Astrocyte (in vitro differentiated cells and primary cell): ENCODE data around the gene NUP210. TPM values are rescaled to one million over a fixed set of nuclear protein-coding genes. Genes with fewer than 3 reads are reported as not detected.
A peak's percentile ranks its signal among the peaks of the same experiment; 100 is the strongest.

Source experiments
- DNase-seq: peaks from one replicate; pipeline ENCODE4 v3.0.0-alpha.2; 2010; ENCODE audit warnings: low read depth
- FAIRE-seq: peaks from 2 replicates; lab custom pipeline; 2011; peaks lifted over from hg19 to GRCh38; lab: Jason Lieb, UNC
- H2AFZ ChIP-seq: 2 replicates; pipeline ENCODE4 v1.6.0; 2012; ENCODE audit warnings: low read depth, low read length, inconsistent platforms
- H3K27ac ChIP-seq: 2 replicates; pipeline ENCODE4 v1.5.1; 2011; ENCODE audit warnings: low read depth, low read length, inconsistent platforms
- H3K27me3 ChIP-seq: 2 replicates; pipeline ENCODE4 v1.6.0; 2011; ENCODE audit warnings: low read length, inconsistent platforms; ENCODE audit not compliant: insufficient read depth
- H3K36me3 ChIP-seq: 2 replicates; pipeline ENCODE4 v1.5.1; 2011; ENCODE audit warnings: low read length, inconsistent platforms; ENCODE audit not compliant: insufficient read depth
- H3K4me1 ChIP-seq: 2 replicates; pipeline ENCODE4 v1.5.1; 2011; ENCODE audit warnings: low read length, inconsistent platforms; ENCODE audit not compliant: insufficient read depth
- H3K4me2 ChIP-seq: 2 replicates; pipeline ENCODE4 v1.6.0; 2012; ENCODE audit warnings: low read length, inconsistent platforms
- H3K4me3 ChIP-seq: 2 replicates; pipeline ENCODE4 v1.5.1; 2011; ENCODE audit warnings: low read depth, mild to moderate bottlenecking, low read length, inconsistent platforms; ENCODE audit not compliant: insufficient read depth
- H3K79me2 ChIP-seq: 2 replicates; pipeline ENCODE4 v1.6.0; 2012; ENCODE audit warnings: mild to moderate bottlenecking, low read length, inconsistent platforms; ENCODE audit not compliant: insufficient read depth
- H3K9ac ChIP-seq: 2 replicates; pipeline ENCODE4 v1.6.0; 2012; ENCODE audit warnings: mild to moderate bottlenecking, low read length, inconsistent platforms
- H3K9me3 ChIP-seq: 2 replicates; pipeline ENCODE4 v1.5.1; 2012; ENCODE audit warnings: low read depth, mild to moderate bottlenecking, low read length, inconsistent platforms; ENCODE audit not compliant: insufficient read depth
- H4K20me1 ChIP-seq: 2 replicates; pipeline ENCODE4 v1.6.0; 2012; ENCODE audit warnings: low read length, inconsistent platforms; ENCODE audit not compliant: insufficient read depth
- H3K27ac Mint-ChIP-seq: one replicate; pipeline ENCODE4 v1.8.0; 2021; ENCODE audit warnings: mild to moderate bottlenecking, mixed read lengths; ENCODE audit not compliant: unreplicated experiment
- H3K27me3 Mint-ChIP-seq: one replicate; pipeline ENCODE4 v1.8.0; 2021; ENCODE audit warnings: low read depth, mixed read lengths; ENCODE audit not compliant: unreplicated experiment
- H3K36me3 Mint-ChIP-seq: one replicate; pipeline ENCODE4 v1.8.0; 2021; ENCODE audit warnings: low read depth, mixed read lengths; ENCODE audit not compliant: unreplicated experiment
- H3K4me1 Mint-ChIP-seq: one replicate; pipeline ENCODE4 v1.8.0; 2021; ENCODE audit warnings: low read depth, mixed read lengths; ENCODE audit not compliant: unreplicated experiment
- H3K4me3 Mint-ChIP-seq: one replicate; pipeline ENCODE4 v1.8.0; 2021; ENCODE audit warnings: mild to moderate bottlenecking, moderate library complexity, mixed read lengths; ENCODE audit not compliant: unreplicated experiment
- H3K9me3 Mint-ChIP-seq: one replicate; pipeline ENCODE4 v1.8.0; 2021; ENCODE audit warnings: mild to moderate bottlenecking, mixed read lengths; ENCODE audit not compliant: unreplicated experiment
- EZH2 ChIP-seq: IDR thresholded peaks from 2 replicates; pipeline ENCODE4 v1.6.1; 2012; ENCODE audit warnings: mild to moderate bottlenecking, low read length, inconsistent platforms; ENCODE audit not compliant: insufficient read depth
- total RNA-seq: library from RNA; stranded (reverse); gene quantifications from 2 replicates; pipeline ENCODE4 v1.2.1, GENCODE V29; 2021
- TF ChIP-seq, protein P1 (sequence below): IDR thresholded peaks from 2 replicates; pipeline ENCODE4 v1.5.1; 2011; ENCODE audit warnings: low read depth, mild to moderate bottlenecking, inconsistent platforms, low read length, moderate library complexity; ENCODE audit not compliant: insufficient read depth

The NUP210 gene
- total RNA-seq, 1 donor from 2014 or later, result 1.2 TPM

DNA sequence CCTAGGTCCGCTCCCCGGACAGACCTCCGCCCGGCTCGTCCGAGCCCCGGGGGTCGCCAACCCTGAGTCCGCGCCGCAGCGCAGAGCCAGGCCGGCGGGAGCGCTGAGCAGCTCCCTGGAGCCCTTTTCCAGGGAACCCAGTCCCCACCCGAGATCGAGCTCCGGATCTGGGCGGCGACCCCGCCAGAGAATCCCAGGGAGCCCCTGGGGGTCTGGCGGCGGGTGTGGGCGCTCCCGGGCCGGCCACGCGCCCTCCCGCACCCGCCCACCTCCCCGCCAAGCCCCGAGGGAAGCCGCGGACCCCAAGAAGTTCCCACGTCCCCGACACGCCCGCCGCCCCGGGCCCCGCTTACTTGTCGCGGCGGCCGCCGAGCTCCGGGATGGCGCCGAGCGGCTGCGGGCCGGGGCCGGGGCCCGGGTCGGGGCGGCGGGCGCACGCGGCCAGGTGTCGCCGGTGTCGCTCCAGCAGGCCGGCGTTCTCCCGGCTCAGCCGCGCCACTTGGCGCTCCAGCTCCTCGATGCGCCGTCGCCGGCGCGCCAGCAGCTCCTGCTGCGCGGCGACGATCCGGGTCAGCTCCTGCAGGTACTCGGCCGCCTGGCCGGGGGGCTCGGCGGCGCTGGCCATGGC lies 137.7 kb downstream of the NUP210 start:
- Histone ChIP-seq H3K9ac (no peak overlapping the region), H3K9me3 (peaks cover 11% of the 10 kb centered on the region), H3K27me3 (peaks cover 24% of the 10 kb centered on the region), H3K4me1 (peaks cover 16% of the 10 kb centered on the region), H3K27ac (no peak overlapping the region), H3K36me3 (no peaks in the 10 kb centered on the region), H3K4me3 (no peak overlapping the region), H2AFZ (peak overlapping the region; percentile 60), H4K20me1 (no peaks in the 10 kb centered on the region), H3K4me2 (peak overlapping the region; percentile 74), H3K79me2 (no peaks in the 10 kb centered on the region)
- Mint-ChIP-seq H3K27me3 (peaks cover 4% of the 10 kb centered on the region), H3K9me3 (peaks cover 15% of the 10 kb centered on the region), H3K4me3 (peak overlapping the region; percentile 90), H3K27ac (no peak overlapping the region), H3K36me3 (peaks cover 2% of the 10 kb centered on the region), H3K4me1 (peaks cover 20% of the 10 kb centered on the region)
- peak; percentile 66 for TF ChIP-seq EZH2
- TF ChIP-seq, protein P1, sequence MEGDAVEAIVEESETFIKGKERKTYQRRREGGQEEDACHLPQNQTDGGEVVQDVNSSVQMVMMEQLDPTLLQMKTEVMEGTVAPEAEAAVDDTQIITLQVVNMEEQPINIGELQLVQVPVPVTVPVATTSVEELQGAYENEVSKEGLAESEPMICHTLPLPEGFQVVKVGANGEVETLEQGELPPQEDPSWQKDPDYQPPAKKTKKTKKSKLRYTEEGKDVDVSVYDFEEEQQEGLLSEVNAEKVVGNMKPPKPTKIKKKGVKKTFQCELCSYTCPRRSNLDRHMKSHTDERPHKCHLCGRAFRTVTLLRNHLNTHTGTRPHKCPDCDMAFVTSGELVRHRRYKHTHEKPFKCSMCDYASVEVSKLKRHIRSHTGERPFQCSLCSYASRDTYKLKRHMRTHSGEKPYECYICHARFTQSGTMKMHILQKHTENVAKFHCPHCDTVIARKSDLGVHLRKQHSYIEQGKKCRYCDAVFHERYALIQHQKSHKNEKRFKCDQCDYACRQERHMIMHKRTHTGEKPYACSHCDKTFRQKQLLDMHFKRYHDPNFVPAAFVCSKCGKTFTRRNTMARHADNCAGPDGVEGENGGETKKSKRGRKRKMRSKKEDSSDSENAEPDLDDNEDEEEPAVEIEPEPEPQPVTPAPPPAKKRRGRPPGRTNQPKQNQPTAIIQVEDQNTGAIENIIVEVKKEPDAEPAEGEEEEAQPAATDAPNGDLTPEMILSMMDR, result no peak
- FAIRE-seq (no peak), DNase-seq (no peak)

DNA sequence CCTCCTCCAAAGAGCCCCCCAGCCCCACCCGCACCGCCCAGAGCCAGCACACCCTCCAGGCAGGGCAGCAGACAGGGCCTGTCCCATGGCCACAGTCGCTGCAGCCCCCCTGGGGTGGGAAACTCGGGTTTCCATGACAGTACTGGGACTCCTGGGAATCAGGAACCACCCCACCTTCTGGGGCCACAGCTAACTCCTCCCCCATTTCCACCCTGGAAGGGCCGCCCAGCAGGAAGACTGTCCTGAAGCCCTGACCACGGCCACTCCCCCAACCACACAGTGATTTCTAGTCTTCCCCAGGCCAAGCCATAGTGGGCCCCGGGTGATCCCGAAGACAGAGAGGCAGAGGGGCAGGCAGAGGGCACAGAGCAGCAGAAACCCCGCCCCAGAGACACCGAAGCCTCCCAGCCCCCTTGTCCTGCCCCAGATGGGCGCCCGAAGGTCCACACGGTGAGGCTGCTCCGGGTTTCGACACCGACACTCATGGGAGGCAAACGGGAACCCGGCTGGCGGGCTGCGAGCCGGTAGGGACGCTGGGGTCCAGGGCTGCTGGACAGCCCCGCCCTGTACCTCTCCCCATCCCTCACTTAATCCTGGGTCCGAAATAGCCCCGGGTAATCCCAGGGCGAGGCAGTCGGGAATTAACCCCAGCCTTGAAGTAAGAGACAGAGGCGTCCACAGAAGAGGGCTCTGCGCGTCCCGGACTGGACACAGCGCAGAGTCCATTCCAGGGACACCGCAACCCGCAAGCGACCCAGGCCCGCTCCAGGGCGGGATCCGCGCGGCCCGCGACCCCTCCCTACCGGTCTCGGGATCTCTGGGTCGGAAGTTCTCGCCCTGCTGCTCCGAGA lies 138.4 kb downstream of the NUP210 start:
- no peak overlapping the region for H3K9ac ChIP-seq
- no peak overlapping the region for H3K27ac ChIP-seq
- peak; percentile 99 for TF ChIP-seq EZH2
- TF ChIP-seq, protein P1, result no peak
- H3K4me3 ChIP-seq, result peak overlapping the region; percentile 10
- peak overlapping the region; percentile 90 for H3K4me3 Mint-ChIP-seq
- no peaks in the 10 kb centered on the region for H3K79me2 ChIP-seq
- H3K9me3 ChIP-seq, result peaks cover 11% of the 10 kb centered on the region
- FAIRE-seq, result no peak
- peaks cover 4% of the 10 kb centered on the region for H3K27me3 Mint-ChIP-seq
- H3K4me1 Mint-ChIP-seq, result peaks cover 27% of the 10 kb centered on the region
- H3K4me2 ChIP-seq, result peak overlapping the region; percentile 74
- H3K27ac Mint-ChIP-seq, result peak overlapping the region; percentile 86
- H3K36me3 ChIP-seq, result no peaks in the 10 kb centered on the region
- peaks cover 29% of the 10 kb centered on the region for H3K27me3 ChIP-seq
- H4K20me1 ChIP-seq, result no peaks in the 10 kb centered on the region
- peaks cover 10% of the 10 kb centered on the region for H3K9me3 Mint-ChIP-seq
- peaks cover 2% of the 10 kb centered on the region for H3K36me3 Mint-ChIP-seq
- DNase-seq, result no peak
- H2AFZ ChIP-seq, result peak overlapping the region; percentile 60
- H3K4me1 ChIP-seq, result peaks cover 21% of the 10 kb centered on the region
